ENCODE results near the gene SLC25A34.

- TF ChIP-seq, protein P1, sequence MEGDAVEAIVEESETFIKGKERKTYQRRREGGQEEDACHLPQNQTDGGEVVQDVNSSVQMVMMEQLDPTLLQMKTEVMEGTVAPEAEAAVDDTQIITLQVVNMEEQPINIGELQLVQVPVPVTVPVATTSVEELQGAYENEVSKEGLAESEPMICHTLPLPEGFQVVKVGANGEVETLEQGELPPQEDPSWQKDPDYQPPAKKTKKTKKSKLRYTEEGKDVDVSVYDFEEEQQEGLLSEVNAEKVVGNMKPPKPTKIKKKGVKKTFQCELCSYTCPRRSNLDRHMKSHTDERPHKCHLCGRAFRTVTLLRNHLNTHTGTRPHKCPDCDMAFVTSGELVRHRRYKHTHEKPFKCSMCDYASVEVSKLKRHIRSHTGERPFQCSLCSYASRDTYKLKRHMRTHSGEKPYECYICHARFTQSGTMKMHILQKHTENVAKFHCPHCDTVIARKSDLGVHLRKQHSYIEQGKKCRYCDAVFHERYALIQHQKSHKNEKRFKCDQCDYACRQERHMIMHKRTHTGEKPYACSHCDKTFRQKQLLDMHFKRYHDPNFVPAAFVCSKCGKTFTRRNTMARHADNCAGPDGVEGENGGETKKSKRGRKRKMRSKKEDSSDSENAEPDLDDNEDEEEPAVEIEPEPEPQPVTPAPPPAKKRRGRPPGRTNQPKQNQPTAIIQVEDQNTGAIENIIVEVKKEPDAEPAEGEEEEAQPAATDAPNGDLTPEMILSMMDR (IDR thresholded peaks at IDR 0.05): no peak
- no peak for TF ChIP-seq POLR2A (IDR thresholded peaks at IDR 0.05)
These were observed 32.5 kb upstream of the SLC25A34 start for GRCh38 chr1:15703562-15703961.

All from heart left ventricle (tissue), 13 donors.